K562 (cell line): ENCODE measurements around the gene RAB14. TPM values are rescaled to one million over a fixed set of nuclear protein-coding genes. Genes with fewer than 3 reads are reported as not detected.

ENCODE experiments used
- ATAC-seq: fragments of 200-7000 bp; cut with Tn5 transposase; 3 replicates; pipeline ENCODE4 v1.9.1; 2020; ENCODE audit warnings: moderate library complexity
- BruUV-seq: library from RNA; stranded (reverse); fragments of 400-500 nt; replicated peaks from 2 replicates; lab custom pipeline; 2021; lab: Mats Ljungman, UMichigan
- CTCF ChIA-PET: fragments of 300-600 bp; formaldehyde crosslinking; extraction: SDS; loops from one replicate; lab custom pipeline; 2021; ENCODE audit warnings: low intra/inter-chr PET ratio; lab: Yijun Ruan, JAX
- POLR2A ChIA-PET: fragments of 300-600, 350-650 bp; sonication (Branson Sonifier 250); formaldehyde crosslinking; extraction: SDS; loops from one replicate; lab custom pipeline; 2021; ENCODE audit warnings: antibody characterized with exemption, inconsistent platforms; lab: Yijun Ruan, JAX
- DNase-seq, 4 experiments: peaks; one replicate each; pipeline versions ENCODE4 v3.0.0 to v3.0.0-alpha.2; 2011 to 2018; ENCODE audit warnings: low spot score in 3 of 4, mixed read lengths in 3 of 4; ENCODE audit errors: extremely low read depth in 1 of 4
- FAIRE-seq: peaks from 2 replicates; lab custom pipeline; 2011; peaks lifted over from hg19 to GRCh38; lab: Jason Lieb, UNC
- H2AFZ ChIP-seq: 2 replicates; pipeline ENCODE4 v1.6.0; 2011; ENCODE audit warnings: low read depth, low read length, control low read depth, inconsistent platforms
- H3K27ac ChIP-seq: fragments of 200-600 bp; 3 replicates; pipeline ENCODE4 v1.8.0; 2011; ENCODE audit warnings: low read depth, mild to moderate bottlenecking, control low read depth, inconsistent platforms, low read length, moderate library complexity, mixed read lengths; ENCODE audit errors: extremely low read depth
- H3K27me3 ChIP-seq, 2 experiments: fragments of 300-600 bp in 1 of 2; 2 replicates in 1 of 2; 3 replicates in 1 of 2; pipeline versions ENCODE4 v1.6.0 to v1.8.0; 2011; ENCODE audit warnings: inconsistent platforms in 2 of 2, low read length in 2 of 2, mild to moderate bottlenecking in 1 of 2, mixed read lengths in 1 of 2, moderate library complexity in 1 of 2; ENCODE audit not compliant: control insufficient read depth in 2 of 2, insufficient read depth in 2 of 2
- H3K36me3 ChIP-seq: fragments of 300-600 bp; 3 replicates; pipeline ENCODE4 v1.8.0; 2011; ENCODE audit warnings: mild to moderate bottlenecking, low read length, inconsistent platforms; ENCODE audit not compliant: control insufficient read depth, insufficient read depth
- H3K4me1 ChIP-seq, 2 experiments: fragments of 200-600 bp in 1 of 2; replicated peaks in 1 of 2; 2 replicates in 1 of 2; 3 replicates in 1 of 2; pipeline versions ENCODE4 v1.5.1 to v1.8.0; 2011; ENCODE audit warnings: inconsistent platforms in 2 of 2, low read length in 2 of 2, mild to moderate bottlenecking in 1 of 2, mixed read lengths in 1 of 2, moderate library complexity in 1 of 2; ENCODE audit not compliant: control insufficient read depth in 2 of 2, insufficient read depth in 2 of 2
- H3K4me2 ChIP-seq: 2 replicates; pipeline ENCODE4 v1.6.1; 2011; ENCODE audit warnings: low read length, control low read depth, inconsistent platforms, mixed read lengths; ENCODE audit not compliant: insufficient read depth
- H3K4me3 ChIP-seq: fragments of 200-600 bp; sonication (generic), shearing (Covaris generic); 2 replicates; pipeline ENCODE4 v1.5.1; 2016; ENCODE audit warnings: control low read depth, inconsistent platforms
- H3K79me2 ChIP-seq: fragments of 200-600 bp; 3 replicates; pipeline ENCODE4 v1.8.0; 2011; ENCODE audit warnings: low read length, inconsistent platforms; ENCODE audit not compliant: control insufficient read depth, insufficient read depth
- H3K9ac ChIP-seq, 2 experiments: 2 replicates each; pipeline versions ENCODE4 v1.6.0 to v1.6.1; 2011; ENCODE audit warnings: low read depth in 2 of 2, low read length in 2 of 2, control low read depth in 1 of 2, inconsistent platforms in 1 of 2, mild to moderate bottlenecking in 1 of 2, mixed read lengths in 1 of 2; ENCODE audit not compliant: insufficient read depth in 1 of 2
- H3K9me1 ChIP-seq: one replicate; pipeline ENCODE4 v1.6.0; 2011; ENCODE audit warnings: inconsistent platforms, mild to moderate bottlenecking, low read length, moderate library complexity; ENCODE audit not compliant: control insufficient read depth, insufficient read depth
- H3K9me3 ChIP-seq: replicated peaks from 2 replicates; pipeline ENCODE4 v1.5.1; 2011; ENCODE audit warnings: low read depth, low read length, inconsistent platforms; ENCODE audit not compliant: control insufficient read depth, insufficient read depth
- H4K20me1 ChIP-seq: replicated peaks from 2 replicates; pipeline ENCODE4 v1.6.1; 2011; ENCODE audit warnings: low read length, inconsistent platforms, mixed read lengths; ENCODE audit not compliant: control insufficient read depth, insufficient read depth
- ARNT ChIP-seq, 2 experiments: fragments of 450-650 bp; IDR thresholded peaks; 2 replicates each; pipeline ENCODE4 v1.6.1; 2016; ENCODE audit warnings: mild to moderate bottlenecking in 1 of 2
- BHLHE40 ChIP-seq: IDR thresholded peaks from 2 replicates; pipeline ENCODE4 v1.6.1; 2011; ENCODE audit warnings: low read length, improper control_type of control experiment
- DNMT1 ChIP-seq: fragments of 450-650 bp; IDR thresholded peaks from 2 replicates; pipeline ENCODE4 v1.6.1; 2016; ENCODE audit warnings: antibody characterized with exemption, mild to moderate bottlenecking
- HMG20B ChIP-seq: fragments of 250-450 bp; sonication (Bioruptor Pico); IDR thresholded peaks from 2 replicates; pipeline ENCODE4 v1.5.0; 2021; ENCODE audit warnings: mild to moderate bottlenecking
- KAT7 ChIP-seq: sonication (generic); formaldehyde crosslinking; IDR thresholded peaks from 2 replicates; pipeline ENCODE4 v1.8.0; 2022; ENCODE audit warnings: missing genetic modification reagents, mild to moderate bottlenecking, borderline replicate concordance
- MAFF ChIP-seq: IDR thresholded peaks from 2 replicates; pipeline ENCODE4 v1.6.1; 2012; ENCODE audit warnings: low read length, improper control_type of control experiment
- MIER1 ChIP-seq: fragments of 450-650 bp; IDR thresholded peaks from 2 replicates; pipeline ENCODE4 v1.6.1; 2016; ENCODE audit warnings: antibody characterized with exemption, mild to moderate bottlenecking, low read depth
- RFX1 ChIP-seq: fragments of 450-650 bp; IDR thresholded peaks from 2 replicates; pipeline ENCODE4 v1.6.1; 2016; ENCODE audit warnings: mild to moderate bottlenecking, moderate library complexity
- ZFX ChIP-seq: sonication (generic); formaldehyde crosslinking; IDR thresholded peaks from 2 replicates; pipeline ENCODE4 v1.8.0; 2022; ENCODE audit warnings: mild to moderate bottlenecking, missing genetic modification reagents, moderate library complexity
- ZKSCAN1 ChIP-seq: fragments of 150-350 bp; IDR thresholded peaks from 2 replicates; pipeline ENCODE4 v1.6.1; 2016; ENCODE audit warnings: low read depth, low read length
- ZKSCAN8 ChIP-seq: fragments of 200-800 bp; sonication (Bioruptor generic); IDR thresholded peaks from 2 replicates; pipeline ENCODE4 v1.6.1; 2016; ENCODE audit warnings: missing genetic modification characterization, missing compliant biosample characterization
- ZNF561 ChIP-seq: fragments of 450-650 bp; formaldehyde crosslinking; conservative IDR thresholded peaks from 2 replicates; pipeline ENCODE4 v1.4.0; 2020; ENCODE audit warnings: mild to moderate bottlenecking, moderate library complexity
- WGBS: fragments of 100-300 bp; shearing (Covaris generic); methylation state at CpG from one replicate; pipeline ENCODE4 v1.1.6; 2016; ENCODE audit warnings: low coverage, mixed read lengths; ENCODE audit not compliant: insufficient coverage; ENCODE audit errors: missing lambda C conversion rate; 5-methylcytosine and 5-hydroxymethylcytosine counted together
- in situ Hi-C: fragments of 300-500 bp; cut with MboI; formaldehyde crosslinking; loops from 4 replicates; pipeline ENCODE4 v1.15.0; 2018; ENCODE audit warnings: inconsistent platforms, mixed read lengths
- intact Hi-C: fragments of 100-400 bp; cut with micrococcal nuclease; formaldehyde crosslinking; loops from 2 replicates; pipeline ENCODE4 v1.14.2; 2022
- polyA plus RNA-seq, 8 experiments: library from polyadenylated mRNA; depleted of rRNA in 4 of 8; stranded (reverse) in 5 of 8; unstranded in 3 of 8; fragments of >200 nt; fragmentation: Nextera tagmentation in 2 of 8; fragmentation: Illumina TruSeq in 1 of 8; extraction: Ambion mirVana in 2 of 8; extraction: Trizol in 1 of 8; gene quantifications; 2 replicates each; pipeline versions ENCODE4 v1.2.1 to v1.2.3, GENCODE V29; 2011 to 2014; ENCODE audit warnings: inconsistent platforms in 1 of 8, missing spikeins in 1 of 8
- total RNA-seq, 7 experiments: library from RNA; depleted of rRNA in 6 of 7; stranded (reverse); fragments of >200 nt in 6 of 7; fragmentation: Illumina TruSeq in 2 of 7; extraction: Trizol in 2 of 7; gene quantifications; 2 replicates each; pipeline versions ENCODE4 v1.2.1 to v1.2.3, GENCODE V29; 2011 to 2021; ENCODE audit warnings: low replicate concordance in 1 of 7
- TF ChIP-seq, protein P1 (sequence below): sonication (generic); formaldehyde crosslinking; IDR thresholded peaks from 2 replicates; pipeline ENCODE4 v1.8.0; 2022; ENCODE audit warnings: missing genetic modification reagents, mild to moderate bottlenecking, borderline replicate concordance
- TF ChIP-seq, protein P2 (sequence below): sonication (generic); formaldehyde crosslinking; IDR thresholded peaks from 2 replicates; pipeline ENCODE4 v1.8.0; 2022; ENCODE audit warnings: missing genetic modification reagents, mild to moderate bottlenecking, moderate library complexity, borderline replicate concordance
- TF ChIP-seq, protein P3 (sequence below): sonication (generic); IDR thresholded peaks from 2 replicates; pipeline ENCODE4 v1.6.1; 2016
- TF ChIP-seq, protein P4 (sequence below): fragments of 250-450 bp; sonication (Bioruptor Pico); IDR thresholded peaks from 2 replicates; pipeline ENCODE4 v1.5.0; 2022; ENCODE audit warnings: mild to moderate bottlenecking

Gene RAB14
- total and polyA plus RNA-seq, 9 of the 15 experiments (the other 6 are each of a cell fraction or from before 2014, with no cell fraction given) = 10.3 to 41.8 (median 20.9) TPM

DNA sequence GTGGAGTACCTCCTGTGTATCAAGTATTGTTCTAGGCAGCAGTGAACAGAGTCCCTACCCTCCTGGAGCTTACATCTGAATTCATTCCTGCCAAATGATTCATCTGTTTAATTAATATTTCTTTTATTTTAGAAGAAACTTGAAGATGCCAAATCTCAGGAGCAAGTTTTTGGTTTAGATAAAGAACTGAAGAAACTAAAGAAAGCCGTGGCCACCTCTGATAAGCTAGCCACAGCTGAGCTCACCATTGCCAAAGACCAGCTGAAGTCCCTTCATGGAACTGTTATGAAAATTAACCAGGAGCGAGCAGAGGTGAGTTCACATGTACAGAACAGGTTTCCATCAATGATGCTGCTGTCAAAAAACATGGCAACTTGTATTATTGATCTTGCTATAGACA lies 57.9 kb downstream of the RAB14 start:
- in situ Hi-C loops (no loop called here), intact Hi-C loops (no loop called here)
- Histone ChIP-seq H3K4me3 (no peak overlapping the region), H3K4me2 (no peak overlapping the region), H2AFZ (no peak overlapping the region), H3K9me1 (no peaks in the 10 kb centered on the region), H4K20me1 (no peaks in the 10 kb centered on the region), H3K36me3 (peaks cover 89% of the 10 kb centered on the region), H3K27ac (no peak overlapping the region), H3K9me3 (no peaks in the 10 kb centered on the region), H3K4me1 (no peaks in the 10 kb centered on the region), H3K9ac (no peak overlapping the region), H3K27me3 (no peaks in the 10 kb centered on the region), H3K79me2 (no peaks in the 10 kb centered on the region)
- no TSS peak for BruUV-seq
- TF ChIP-seq KAT7 = no peak
- no peak for TF ChIP-seq ARNT (IDR thresholded peaks at IDR 0.05)
- no peak for TF ChIP-seq MIER1
- no peak for TF ChIP-seq RFX1
- TF ChIP-seq ZFX (CRISPR knock-in tag) = no peak
- no peak for TF ChIP-seq ZKSCAN1
- TF ChIP-seq BHLHE40 = no peak
- TF ChIP-seq, protein P1, sequence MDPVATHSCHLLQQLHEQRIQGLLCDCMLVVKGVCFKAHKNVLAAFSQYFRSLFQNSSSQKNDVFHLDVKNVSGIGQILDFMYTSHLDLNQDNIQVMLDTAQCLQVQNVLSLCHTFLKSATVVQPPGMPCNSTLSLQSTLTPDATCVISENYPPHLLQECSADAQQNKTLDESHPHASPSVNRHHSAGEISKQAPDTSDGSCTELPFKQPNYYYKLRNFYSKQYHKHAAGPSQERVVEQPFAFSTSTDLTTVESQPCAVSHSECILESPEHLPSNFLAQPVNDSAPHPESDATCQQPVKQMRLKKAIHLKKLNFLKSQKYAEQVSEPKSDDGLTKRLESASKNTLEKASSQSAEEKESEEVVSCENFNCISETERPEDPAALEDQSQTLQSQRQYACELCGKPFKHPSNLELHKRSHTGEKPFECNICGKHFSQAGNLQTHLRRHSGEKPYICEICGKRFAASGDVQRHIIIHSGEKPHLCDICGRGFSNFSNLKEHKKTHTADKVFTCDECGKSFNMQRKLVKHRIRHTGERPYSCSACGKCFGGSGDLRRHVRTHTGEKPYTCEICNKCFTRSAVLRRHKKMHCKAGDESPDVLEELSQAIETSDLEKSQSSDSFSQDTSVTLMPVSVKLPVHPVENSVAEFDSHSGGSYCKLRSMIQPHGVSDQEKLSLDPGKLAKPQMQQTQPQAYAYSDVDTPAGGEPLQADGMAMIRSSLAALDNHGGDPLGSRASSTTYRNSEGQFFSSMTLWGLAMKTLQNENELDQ (CRISPR knock-in tag) = no peak
- TF ChIP-seq, protein P2, sequence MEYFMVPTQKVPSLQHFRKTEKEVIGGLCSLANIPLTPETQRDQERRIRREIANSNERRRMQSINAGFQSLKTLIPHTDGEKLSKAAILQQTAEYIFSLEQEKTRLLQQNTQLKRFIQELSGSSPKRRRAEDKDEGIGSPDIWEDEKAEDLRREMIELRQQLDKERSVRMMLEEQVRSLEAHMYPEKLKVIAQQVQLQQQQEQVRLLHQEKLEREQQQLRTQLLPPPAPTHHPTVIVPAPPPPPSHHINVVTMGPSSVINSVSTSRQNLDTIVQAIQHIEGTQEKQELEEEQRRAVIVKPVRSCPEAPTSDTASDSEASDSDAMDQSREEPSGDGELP (CRISPR knock-in tag) = no peak
- TF ChIP-seq HMG20B (CRISPR knock-in tag) = no peak
- TF ChIP-seq ZKSCAN8 (CRISPR knock-in tag) = no peak
- no peak for TF ChIP-seq MAFF
- TF ChIP-seq, protein P3, sequence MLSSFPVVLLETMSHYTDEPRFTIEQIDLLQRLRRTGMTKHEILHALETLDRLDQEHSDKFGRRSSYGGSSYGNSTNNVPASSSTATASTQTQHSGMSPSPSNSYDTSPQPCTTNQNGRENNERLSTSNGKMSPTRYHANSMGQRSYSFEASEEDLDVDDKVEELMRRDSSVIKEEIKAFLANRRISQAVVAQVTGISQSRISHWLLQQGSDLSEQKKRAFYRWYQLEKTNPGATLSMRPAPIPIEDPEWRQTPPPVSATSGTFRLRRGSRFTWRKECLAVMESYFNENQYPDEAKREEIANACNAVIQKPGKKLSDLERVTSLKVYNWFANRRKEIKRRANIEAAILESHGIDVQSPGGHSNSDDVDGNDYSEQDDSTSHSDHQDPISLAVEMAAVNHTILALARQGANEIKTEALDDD = no peak
- TF ChIP-seq, protein P4, sequence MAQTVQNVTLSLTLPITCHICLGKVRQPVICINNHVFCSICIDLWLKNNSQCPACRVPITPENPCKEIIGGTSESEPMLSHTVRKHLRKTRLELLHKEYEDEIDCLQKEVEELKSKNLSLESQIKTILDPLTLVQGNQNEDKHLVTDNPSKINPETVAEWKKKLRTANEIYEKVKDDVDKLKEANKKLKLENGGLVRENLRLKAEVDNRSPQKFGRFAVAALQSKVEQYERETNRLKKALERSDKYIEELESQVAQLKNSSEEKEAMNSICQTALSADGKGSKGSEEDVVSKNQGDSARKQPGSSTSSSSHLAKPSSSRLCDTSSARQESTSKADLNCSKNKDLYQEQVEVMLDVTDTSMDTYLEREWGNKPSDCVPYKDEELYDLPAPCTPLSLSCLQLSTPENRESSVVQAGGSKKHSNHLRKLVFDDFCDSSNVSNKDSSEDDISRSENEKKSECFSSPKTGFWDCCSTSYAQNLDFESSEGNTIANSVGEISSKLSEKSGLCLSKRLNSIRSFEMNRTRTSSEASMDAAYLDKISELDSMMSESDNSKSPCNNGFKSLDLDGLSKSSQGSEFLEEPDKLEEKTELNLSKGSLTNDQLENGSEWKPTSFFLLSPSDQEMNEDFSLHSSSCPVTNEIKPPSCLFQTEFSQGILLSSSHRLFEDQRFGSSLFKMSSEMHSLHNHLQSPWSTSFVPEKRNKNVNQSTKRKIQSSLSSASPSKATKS (CRISPR knock-in tag) = no peak
- TF ChIP-seq ZNF561 (CRISPR knock-in tag) = no peak
- no peak for TF ChIP-seq DNMT1
- 84% methylated on average over 2 of the region's 2 CpGs for WGBS
- CTCF ChIA-PET = no interaction called here
- POLR2A ChIA-PET = interaction anchor here (1.7 kb wide), 1 partner anchor 22 kb away, joined by 7 read pairs; no protein-coding TSS in a partner anchor
- ATAC-seq (no peak), FAIRE-seq (no peak), DNase-seq (no peak)
